Measurements from ENCODE around the gene GOLIM4. TPM values are rescaled to one million over a fixed set of nuclear protein-coding genes. Genes with fewer than 3 reads are reported as not detected.

Gene GOLIM4
- total and polyA plus RNA-seq, 4 donors, result 17.9 to 47.9 (median 32.7) TPM

- no peak overlapping the region for H3K27ac ChIP-seq (ENCODE audit: low read depth in 1 of 2, low read length in 2 of 2)
- no peak overlapping the region for H3K4me3 ChIP-seq (ENCODE audit: low read depth in 1 of 3, low read length in 3 of 3)
- no peaks in the 10 kb centered on the region for H3K27me3 ChIP-seq (ENCODE audit: control insufficient read depth in 4 of 4, insufficient read depth in 4 of 4, low read length in 3 of 4)
- no peak overlapping the region for H3K9ac ChIP-seq (ENCODE audit: low read depth in 1 of 2, low read length in 2 of 2)
- WGBS, result 78% methylated on average over 1 of the region's 1 CpG
- no peaks in the 10 kb centered on the region for H3K9me3 ChIP-seq (ENCODE audit: control insufficient read depth in 4 of 4, low read length in 3 of 4)
- DNase-seq (ENCODE audit: low spot score), result no peak
- TF ChIP-seq FOXA1 (IDR thresholded peaks at IDR 0.05) (no peak), HNF4A (conservative IDR thresholded peaks at IDR 0.05) (peak in 1 of 2 donors; percentile 45), MAX (IDR thresholded peaks at IDR 0.05) (peak; percentile 28), EGR1 (IDR thresholded peaks at IDR 0.05; ENCODE audit: low read depth in 2 of 2) (no peak), ATF3 (IDR thresholded peaks at IDR 0.05) (no peak), TAF1 (conservative IDR thresholded peaks at IDR 0.05) (no peak), CTCF (IDR thresholded peaks at IDR 0.05; ENCODE audit: low read depth, low read length, missing input control) (peak; percentile 97), FOXA2 (IDR thresholded peaks at IDR 0.05) (no peak), RAD21 (IDR thresholded peaks at IDR 0.05) (peak; percentile 100), JUND (IDR thresholded peaks at IDR 0.05) (no peak), ZBTB33 (IDR thresholded peaks at IDR 0.05) (no peak), YY1 (IDR thresholded peaks at IDR 0.05) (peak; percentile 64), NR2F2 (IDR thresholded peaks at IDR 0.05) (peak; percentile 15), GABPA (IDR thresholded peaks at IDR 0.05 in 1 of 2, conservative IDR thresholded peaks at IDR 0.05 in 1 of 2) (no peak), REST (IDR thresholded peaks at IDR 0.05) (no peak), HNF4G (IDR thresholded peaks at IDR 0.05) (no peak), RXRA (IDR thresholded peaks at IDR 0.05) (peak; percentile 15 to 44), SP1 (IDR thresholded peaks at IDR 0.05) (no peak)
- peaks cover 0 to 21% (median 7%) of the 10 kb centered on the region in 4 donors for H3K4me1 ChIP-seq (ENCODE audit: control insufficient read depth in 4 of 4, insufficient read depth in 4 of 4, low read length in 3 of 4)
- H3K36me3 ChIP-seq (ENCODE audit: control insufficient read depth in 4 of 4, insufficient read depth in 3 of 4, low read depth in 1 of 4, low read length in 3 of 4), result peaks cover 0 to 15% (median 5%) of the 10 kb centered on the region in 4 donors
Measured at GRCh38 chr3:168047190-168047795, 48.4 kb downstream of the GOLIM4 start.

Data from liver (tissue), 9 donors.